Breast epithelium (tissue), 4 donors: ENCODE data around the gene NFASC. TPM values are rescaled to one million over a fixed set of nuclear protein-coding genes. Genes with fewer than 3 reads are reported as not detected.
A peak's percentile ranks its signal among the peaks of the same experiment; 100 is the strongest.

ENCODE experiments used
- DNase-seq, 2 donors: peaks; one replicate each; pipeline ENCODE4 v3.0.0-alpha.2; 2019; ENCODE audit warnings: low spot score in 2 of 2
- H3K27ac ChIP-seq, 2 donors: fragments of 200-600 bp; sonication (generic) in 1 of 2; one replicate each; pipeline ENCODE4 v1.5.1; 2016 to 2019; ENCODE audit warnings: mild to moderate bottlenecking in 1 of 2
- H3K27me3 ChIP-seq, 2 donors: fragments of 200-600 bp; sonication (generic) in 1 of 2; one replicate each; pipeline versions ENCODE4 v1.5.1 to v1.6.0; 2017 to 2019; ENCODE audit warnings: control low read depth in 1 of 2, mild to moderate bottlenecking in 1 of 2
- H3K36me3 ChIP-seq: fragments of 200-600 bp; one replicate; pipeline ENCODE4 v1.5.1; 2019
- H3K4me1 ChIP-seq, 2 donors: fragments of 200-600 bp; sonication (generic); one replicate each; pipeline ENCODE4 v1.5.1; 2016 to 2019; ENCODE audit warnings: control low read depth in 1 of 2
- H3K4me3 ChIP-seq, 3 donors: fragments of 200-600 bp; sonication (generic); 1 replicate in 2 of 3; 2 replicates in 1 of 3; pipeline ENCODE4 v1.5.1; 2016 to 2019; ENCODE audit warnings: mild to moderate bottlenecking in 3 of 3, moderate library complexity in 2 of 3
- H3K9me3 ChIP-seq, 2 donors: fragments of 200-600 bp; sonication (generic) in 1 of 2; one replicate each; pipeline ENCODE4 v1.5.1; 2016 to 2019; ENCODE audit warnings: control low read depth in 1 of 2
- CTCF ChIP-seq, 3 donors: fragments of 450-650 bp; IDR thresholded peaks; one replicate each; pipeline ENCODE4 v1.5.1; 2016 to 2017; ENCODE audit warnings: antibody characterized with exemption in 3 of 3, mild to moderate bottlenecking in 3 of 3, moderate library complexity in 3 of 3
- POLR2A ChIP-seq: fragments of 450-650 bp; IDR thresholded peaks from one replicate; pipeline ENCODE4 v1.6.1; 2016; ENCODE audit warnings: antibody characterized with exemption, mild to moderate bottlenecking, moderate library complexity
- POLR2AphosphoS5 ChIP-seq, 3 donors: sonication (generic); formaldehyde crosslinking; IDR thresholded peaks; one replicate each; pipeline ENCODE4 v1.6.1; 2017; ENCODE audit warnings: antibody characterized with exemption in 3 of 3
- intact Hi-C: fragments of 100-400 bp; cut with DNase I; formaldehyde crosslinking; loops from one replicate; pipeline ENCODE4 v1.15.1; 2023; ENCODE audit warnings: low total_unique reads
- total RNA-seq, 3 donors: library from RNA; depleted of rRNA; stranded (reverse); fragments of >200 nt; gene quantifications; one replicate each; pipeline ENCODE4 v1.1.0, GENCODE V29; 2016

Gene NFASC
- total RNA-seq, 3 donors from 2014 or later: 1.6 to 19.5 (median 14.1) TPM

GRCh38 chr1:204882479-204882878 lies 11.8 kb downstream of the NFASC start:
- no peaks in the 10 kb centered on the region for H3K9me3 ChIP-seq
- no peak for TF ChIP-seq POLR2AphosphoS5 (IDR thresholded peaks at IDR 0.05)
- TF ChIP-seq POLR2A: no peak
- H3K36me3 ChIP-seq: no peaks in the 10 kb centered on the region
- no peak for DNase-seq
- no peak overlapping the region for H3K4me3 ChIP-seq
- H3K27me3 ChIP-seq: no peaks in the 10 kb centered on the region
- H3K4me1 ChIP-seq: no peaks in the 10 kb centered on the region
- intact Hi-C loops: no loop called here
- no peak overlapping the region for H3K27ac ChIP-seq

GRCh38 chr1:204883405-204883804 lies 12.7 kb downstream of the NFASC start:
- Histone ChIP-seq H3K27ac (peak overlapping the region in 1 of 2 donors; percentile 5), H3K4me1 (no peaks in the 10 kb centered on the region)

DNA sequence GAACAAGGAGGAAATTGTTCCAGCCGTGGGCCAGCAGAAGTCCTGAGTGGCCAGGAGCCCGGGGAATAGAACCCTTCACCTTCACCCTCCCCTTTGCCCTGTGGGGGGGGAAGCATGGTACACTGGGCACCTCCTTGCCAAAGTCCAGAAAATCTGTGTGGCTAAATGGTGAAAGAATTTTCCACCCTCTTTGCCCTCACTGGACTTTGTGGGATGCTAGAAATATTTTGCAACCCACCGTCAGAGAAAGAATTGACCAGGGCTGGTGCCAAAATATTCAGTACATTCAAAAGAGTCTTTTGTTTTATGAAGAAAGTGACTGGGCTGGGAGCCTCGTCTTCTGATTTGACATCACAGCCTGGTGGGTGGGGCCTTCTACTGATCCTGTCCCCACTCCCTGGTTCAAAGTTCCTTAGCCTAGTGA lies 14.6 kb downstream of the NFASC start:
- H3K4me3 ChIP-seq: peak overlapping the region in 1 of 3 donors; percentile 41
- DNase-seq: peak in 1 of 2 donors; percentile 90
- no peaks in the 10 kb centered on the region for H3K36me3 ChIP-seq
- no peaks in the 10 kb centered on the region for H3K4me1 ChIP-seq
- H3K9me3 ChIP-seq: no peaks in the 10 kb centered on the region
- H3K27ac ChIP-seq: peak overlapping the region; percentile 83
- TF ChIP-seq CTCF (IDR thresholded peaks at IDR 0.05) (no peak), POLR2A (no peak), POLR2AphosphoS5 (IDR thresholded peaks at IDR 0.05) (no peak)
- no peaks in the 10 kb centered on the region for H3K27me3 ChIP-seq
- intact Hi-C loops: no loop called here

More at GRCh38 chr1:204883405-204883804, 12.7 kb downstream of the NFASC start:
- no peaks in the 10 kb centered on the region for H3K27me3 ChIP-seq
- no peaks in the 10 kb centered on the region for H3K9me3 ChIP-seq
- no peaks in the 10 kb centered on the region for H3K36me3 ChIP-seq
- H3K4me3 ChIP-seq: no peak overlapping the region
- TF ChIP-seq POLR2A (no peak), POLR2AphosphoS5 (IDR thresholded peaks at IDR 0.05) (no peak), CTCF (IDR thresholded peaks at IDR 0.05) (no peak)
- intact Hi-C loops: no loop called here
- DNase-seq: no peak

- intact Hi-C loops: no loop called here
These were observed 15.1 kb downstream of the NFASC start for GRCh38 chr1:204885790-204886189.

GRCh38 chr1:204887846-204888245 lies 17.2 kb downstream of the NFASC start:
- intact Hi-C loops: no loop called here
- Histone ChIP-seq H3K4me3 (no peak overlapping the region), H3K27ac (peak overlapping the region; percentile 17 to 70), H3K36me3 (no peaks in the 10 kb centered on the region), H3K4me1 (no peaks in the 10 kb centered on the region), H3K27me3 (no peaks in the 10 kb centered on the region), H3K9me3 (no peaks in the 10 kb centered on the region)
- no peak for TF ChIP-seq CTCF (IDR thresholded peaks at IDR 0.05)
- no peak for TF ChIP-seq POLR2AphosphoS5 (IDR thresholded peaks at IDR 0.05)
- TF ChIP-seq POLR2A: no peak
- DNase-seq: no peak

More at GRCh38 chr1:204885790-204886189, 15.1 kb downstream of the NFASC start:
- TF ChIP-seq CTCF (IDR thresholded peaks at IDR 0.05) (no peak), POLR2AphosphoS5 (IDR thresholded peaks at IDR 0.05) (peak in 1 of 3 donors; percentile 29)
- peak in 1 of 2 donors; percentile 57 for DNase-seq
- Histone ChIP-seq H3K4me1 (no peaks in the 10 kb centered on the region), H3K4me3 (peak overlapping the region in 2 of 3 donors; percentile 26 to 41), H3K36me3 (no peaks in the 10 kb centered on the region), H3K27me3 (no peaks in the 10 kb centered on the region), H3K9me3 (no peaks in the 10 kb centered on the region), H3K27ac (peak overlapping the region; percentile 83)

DNA sequence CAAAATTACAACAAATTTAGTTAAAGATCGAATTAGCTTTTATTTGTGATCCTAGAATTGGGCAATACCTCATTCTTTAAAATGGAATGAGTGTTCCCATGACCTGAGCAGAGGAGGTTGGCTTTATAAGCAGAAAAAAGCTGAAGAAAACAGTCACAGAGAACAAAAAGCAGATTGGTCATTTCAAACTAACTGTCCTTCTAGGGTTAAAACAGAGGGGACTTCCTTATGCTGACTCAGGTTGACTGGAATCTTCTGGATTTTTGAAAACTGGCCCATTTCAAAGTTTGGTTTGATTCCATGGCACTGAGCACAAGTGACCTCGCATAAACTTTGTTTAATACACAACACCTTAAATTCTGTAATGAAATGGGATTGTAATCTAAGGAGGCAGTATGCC lies 17.6 kb downstream of the NFASC start:
- Histone ChIP-seq H3K27me3 (no peaks in the 10 kb centered on the region), H3K27ac (peak overlapping the region; percentile 17 to 70), H3K36me3 (no peaks in the 10 kb centered on the region), H3K9me3 (no peaks in the 10 kb centered on the region), H3K4me1 (no peaks in the 10 kb centered on the region), H3K4me3 (no peak overlapping the region)
- intact Hi-C loops: no loop called here
- DNase-seq: no peak
- TF ChIP-seq POLR2A (no peak), CTCF (IDR thresholded peaks at IDR 0.05) (no peak), POLR2AphosphoS5 (IDR thresholded peaks at IDR 0.05) (no peak)
